ENCODE data around the gene STX10. TPM values are rescaled to one million over a fixed set of nuclear protein-coding genes. Genes with fewer than 3 reads are reported as not detected.

Gene STX10
- total and polyA plus RNA-seq, 9 of the 15 experiments (the other 6 are each of a cell fraction or from before 2014, with no cell fraction given): 0.51 to 66.3 (median 31.0) TPM

GRCh38 chr19:13103581-13104359 is 46.4 kb downstream of the STX10 start (continued):
- no peak for TF ChIP-seq SRSF7 (optimal IDR thresholded peaks at IDR 0.05; ENCODE audit: low read depth, low read length)
- TF ChIP-seq MBD2 (IDR thresholded peaks at IDR 0.05; ENCODE audit: borderline replicate concordance, low read depth): no peak
- TF ChIP-seq KLF13 (tag; IDR thresholded peaks at IDR 0.05; ENCODE audit: borderline replicate concordance, low read depth): no peak
- TF ChIP-seq CREBBP (IDR thresholded peaks at IDR 0.05; ENCODE audit: low read depth, low read length): no peak
- 0 out of 4 replicates have a peak, but pooled peaks of 1 of the 2 experiments have one; percentile 12 for TF ChIP-seq TRIM24 (IDR thresholded peaks at IDR 0.05)
- no peak for TF ChIP-seq MTA1 (IDR thresholded peaks at IDR 0.05; ENCODE audit: borderline replicate concordance)
- TF ChIP-seq MECOM (CRISPR knock-in tag; IDR thresholded peaks at IDR 0.05): no peak
- TF ChIP-seq CHCHD3 (CRISPR knock-in tag; IDR thresholded peaks at IDR 0.05): no peak
- TF ChIP-seq FOSL1 (tag; conservative IDR thresholded peaks at IDR 0.05): no peak
- TF ChIP-seq, protein P1, sequence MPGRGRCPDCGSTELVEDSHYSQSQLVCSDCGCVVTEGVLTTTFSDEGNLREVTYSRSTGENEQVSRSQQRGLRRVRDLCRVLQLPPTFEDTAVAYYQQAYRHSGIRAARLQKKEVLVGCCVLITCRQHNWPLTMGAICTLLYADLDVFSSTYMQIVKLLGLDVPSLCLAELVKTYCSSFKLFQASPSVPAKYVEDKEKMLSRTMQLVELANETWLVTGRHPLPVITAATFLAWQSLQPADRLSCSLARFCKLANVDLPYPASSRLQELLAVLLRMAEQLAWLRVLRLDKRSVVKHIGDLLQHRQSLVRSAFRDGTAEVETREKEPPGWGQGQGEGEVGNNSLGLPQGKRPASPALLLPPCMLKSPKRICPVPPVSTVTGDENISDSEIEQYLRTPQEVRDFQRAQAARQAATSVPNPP (IDR thresholded peaks at IDR 0.05; ENCODE audit: borderline replicate concordance, insufficient read depth, insufficient read length): no peak
- 0 out of 2 replicates have a peak, but pooled peaks have one; percentile 44 for TF ChIP-seq SMARCA5 (IDR thresholded peaks at IDR 0.05)
- no peak for TF ChIP-seq FOXJ2 (tag; IDR thresholded peaks at IDR 0.05)
- no peak for TF ChIP-seq CBFA2T3 (IDR thresholded peaks at IDR 0.05)
- no peak for TF ChIP-seq ZNF695 (CRISPR knock-in tag; IDR thresholded peaks at IDR 0.05)
- no peak for TF ChIP-seq BACH1 (tag; IDR thresholded peaks at IDR 0.05)
- no peak for TF ChIP-seq ZBTB43 (CRISPR knock-in tag; IDR thresholded peaks at IDR 0.05)
- TF ChIP-seq, protein P2, sequence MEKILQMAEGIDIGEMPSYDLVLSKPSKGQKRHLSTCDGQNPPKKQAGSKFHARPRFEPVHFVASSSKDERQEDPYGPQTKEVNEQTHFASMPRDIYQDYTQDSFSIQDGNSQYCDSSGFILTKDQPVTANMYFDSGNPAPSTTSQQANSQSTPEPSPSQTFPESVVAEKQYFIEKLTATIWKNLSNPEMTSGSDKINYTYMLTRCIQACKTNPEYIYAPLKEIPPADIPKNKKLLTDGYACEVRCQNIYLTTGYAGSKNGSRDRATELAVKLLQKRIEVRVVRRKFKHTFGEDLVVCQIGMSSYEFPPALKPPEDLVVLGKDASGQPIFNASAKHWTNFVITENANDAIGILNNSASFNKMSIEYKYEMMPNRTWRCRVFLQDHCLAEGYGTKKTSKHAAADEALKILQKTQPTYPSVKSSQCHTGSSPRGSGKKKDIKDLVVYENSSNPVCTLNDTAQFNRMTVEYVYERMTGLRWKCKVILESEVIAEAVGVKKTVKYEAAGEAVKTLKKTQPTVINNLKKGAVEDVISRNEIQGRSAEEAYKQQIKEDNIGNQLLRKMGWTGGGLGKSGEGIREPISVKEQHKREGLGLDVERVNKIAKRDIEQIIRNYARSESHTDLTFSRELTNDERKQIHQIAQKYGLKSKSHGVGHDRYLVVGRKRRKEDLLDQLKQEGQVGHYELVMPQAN (IDR thresholded peaks at IDR 0.05; ENCODE audit: borderline replicate concordance): no peak
- no peak for TF ChIP-seq ZNF121 (CRISPR knock-in tag; conservative IDR thresholded peaks at IDR 0.05)
- TF ChIP-seq TSC22D4 (tag; IDR thresholded peaks at IDR 0.05): no peak
- TF ChIP-seq, protein P3, sequence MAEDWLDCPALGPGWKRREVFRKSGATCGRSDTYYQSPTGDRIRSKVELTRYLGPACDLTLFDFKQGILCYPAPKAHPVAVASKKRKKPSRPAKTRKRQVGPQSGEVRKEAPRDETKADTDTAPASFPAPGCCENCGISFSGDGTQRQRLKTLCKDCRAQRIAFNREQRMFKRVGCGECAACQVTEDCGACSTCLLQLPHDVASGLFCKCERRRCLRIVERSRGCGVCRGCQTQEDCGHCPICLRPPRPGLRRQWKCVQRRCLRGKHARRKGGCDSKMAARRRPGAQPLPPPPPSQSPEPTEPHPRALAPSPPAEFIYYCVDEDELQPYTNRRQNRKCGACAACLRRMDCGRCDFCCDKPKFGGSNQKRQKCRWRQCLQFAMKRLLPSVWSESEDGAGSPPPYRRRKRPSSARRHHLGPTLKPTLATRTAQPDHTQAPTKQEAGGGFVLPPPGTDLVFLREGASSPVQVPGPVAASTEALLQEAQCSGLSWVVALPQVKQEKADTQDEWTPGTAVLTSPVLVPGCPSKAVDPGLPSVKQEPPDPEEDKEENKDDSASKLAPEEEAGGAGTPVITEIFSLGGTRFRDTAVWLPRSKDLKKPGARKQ (CRISPR knock-in tag; IDR thresholded peaks at IDR 0.05): no peak
- no peak for TF ChIP-seq DMBX1 (CRISPR knock-in tag; IDR thresholded peaks at IDR 0.05; ENCODE audit: borderline replicate concordance)
- no peak for TF ChIP-seq NRF1 (conservative IDR thresholded peaks at IDR 0.05 in 1 of 2, IDR thresholded peaks at IDR 0.05 in 1 of 2)
- TF ChIP-seq ZNF354B (CRISPR knock-in tag; IDR thresholded peaks at IDR 0.05): no peak

All from K562 (cell line).